T-helper 2 cell treated with Interferon-gamma antibody and Interleukin-4, amounts not matched to agents 5 μg/mL and 100 μg/mL, for 36 hours (primary cell): Measurements from ENCODE around the gene XPO6.

ENCODE experiments used
- DNase-seq: peaks from one replicate; pipeline ENCODE4 v3.0.0; 2021; ENCODE audit warnings: low spot score
- H3K27ac Mint-ChIP-seq: one replicate; pipeline ENCODE4 v1.8.0; 2021; ENCODE audit warnings: mild to moderate bottlenecking, mixed read lengths
- H3K27me3 Mint-ChIP-seq: one replicate; pipeline ENCODE4 v1.8.0; 2021; ENCODE audit warnings: low read depth, mixed read lengths
- H3K36me3 Mint-ChIP-seq: one replicate; pipeline ENCODE4 v1.8.0; 2021; ENCODE audit warnings: low read depth, mixed read lengths
- H3K4me1 Mint-ChIP-seq: one replicate; pipeline ENCODE4 v1.8.0; 2021; ENCODE audit warnings: low read depth, mixed read lengths
- H3K4me3 Mint-ChIP-seq: one replicate; pipeline ENCODE4 v1.8.0; 2022; ENCODE audit warnings: mild to moderate bottlenecking, moderate library complexity, mixed read lengths
- H3K9me3 Mint-ChIP-seq: one replicate; pipeline ENCODE4 v1.8.0; 2021; ENCODE audit warnings: mixed read lengths

The XPO6 gene

GRCh38 chr16:28184625-28185024 lies 27.1 kb downstream of the XPO6 start:
- no peak overlapping the region for H3K4me3 Mint-ChIP-seq

DNA sequence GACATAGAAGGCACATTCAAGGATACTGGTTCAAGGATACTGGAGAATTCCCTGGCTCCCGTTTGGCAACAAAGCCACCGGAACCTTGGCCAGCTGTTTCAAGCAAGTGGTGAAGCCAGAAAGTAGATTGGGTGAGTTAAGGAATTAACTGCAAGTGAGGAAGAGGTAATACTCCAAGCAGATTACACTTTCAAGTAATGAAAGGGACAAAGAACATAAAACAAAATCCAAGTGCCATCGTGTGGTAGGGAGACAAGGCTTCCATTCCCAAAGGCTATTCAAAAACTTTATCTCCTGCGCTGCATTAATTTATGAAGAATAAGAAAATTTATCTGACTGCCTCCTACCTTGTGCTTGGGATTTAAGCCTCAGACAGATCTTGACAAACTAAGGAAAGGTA lies 27.8 kb downstream of the XPO6 start:
- no peaks in the 10 kb centered on the region for H3K27me3 Mint-ChIP-seq
- H3K4me1 Mint-ChIP-seq, result peaks cover 85% of the 10 kb centered on the region
- H3K27ac Mint-ChIP-seq, result peak overlapping the region; percentile 58
- H3K36me3 Mint-ChIP-seq, result peaks cover 71% of the 10 kb centered on the region
- peaks cover 9% of the 10 kb centered on the region for H3K9me3 Mint-ChIP-seq
- no peak overlapping the region for H3K4me3 Mint-ChIP-seq
- DNase-seq, result no peak

More at GRCh38 chr16:28184625-28185024, 27.1 kb downstream of the XPO6 start:
- peaks cover 9% of the 10 kb centered on the region for H3K9me3 Mint-ChIP-seq
- DNase-seq, result no peak
- peaks cover 67% of the 10 kb centered on the region for H3K36me3 Mint-ChIP-seq
- H3K27ac Mint-ChIP-seq, result peak overlapping the region; percentile 46
- no peaks in the 10 kb centered on the region for H3K27me3 Mint-ChIP-seq
- H3K4me1 Mint-ChIP-seq, result peaks cover 88% of the 10 kb centered on the region

DNA sequence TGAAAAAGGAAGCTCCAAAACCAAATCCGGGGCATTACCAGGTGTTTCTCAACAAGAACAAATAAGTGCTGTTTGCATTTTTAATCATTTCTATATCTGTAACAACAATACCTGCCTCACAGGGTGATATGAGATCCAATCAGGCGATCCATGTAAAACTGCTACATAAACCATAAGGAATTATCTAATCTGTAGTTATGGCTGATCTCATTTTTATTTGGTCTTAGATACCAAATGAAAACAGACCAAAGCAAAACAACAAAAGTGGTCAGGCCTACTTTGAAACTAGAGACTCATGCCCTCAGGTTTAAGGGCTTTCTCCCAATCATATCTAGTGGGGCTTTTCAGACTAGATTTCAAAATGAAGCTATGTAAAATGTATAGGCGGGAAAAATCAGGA lies 28.3 kb downstream of the XPO6 start:
- H3K9me3 Mint-ChIP-seq, result peaks cover 9% of the 10 kb centered on the region
- peaks cover 80% of the 10 kb centered on the region for H3K4me1 Mint-ChIP-seq
- peak overlapping the region; percentile 58 for H3K27ac Mint-ChIP-seq
- H3K36me3 Mint-ChIP-seq, result peaks cover 69% of the 10 kb centered on the region
- no peak for DNase-seq
- no peaks in the 10 kb centered on the region for H3K27me3 Mint-ChIP-seq
- no peak overlapping the region for H3K4me3 Mint-ChIP-seq

GRCh38 chr16:28182801-28183200 lies 29.0 kb downstream of the XPO6 start:
- H3K4me1 Mint-ChIP-seq, result peaks cover 75% of the 10 kb centered on the region
- no peak overlapping the region for H3K4me3 Mint-ChIP-seq
- H3K9me3 Mint-ChIP-seq, result peaks cover 9% of the 10 kb centered on the region
- peak overlapping the region; percentile 58 for H3K27ac Mint-ChIP-seq
- H3K36me3 Mint-ChIP-seq, result peaks cover 70% of the 10 kb centered on the region
- H3K27me3 Mint-ChIP-seq, result no peaks in the 10 kb centered on the region
- no peak for DNase-seq

DNA sequence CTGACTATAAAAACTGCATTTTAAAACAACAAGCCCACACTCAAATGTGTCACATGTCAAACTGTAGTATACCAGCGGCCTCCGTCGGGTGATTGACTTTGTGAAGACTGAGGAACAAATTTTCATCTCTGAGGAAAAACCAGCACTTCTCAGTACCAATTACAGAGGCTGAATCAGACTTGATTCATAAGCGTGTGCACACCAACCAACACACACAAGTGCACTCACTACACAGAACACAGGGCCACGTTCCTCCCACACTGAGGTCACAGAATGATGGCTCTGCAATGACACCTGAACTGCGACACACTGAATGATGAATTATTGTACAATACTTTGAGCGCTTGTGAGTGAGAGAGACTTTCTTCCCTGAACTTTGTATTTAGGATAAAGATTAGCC lies 29.6 kb downstream of the XPO6 start:
- Mint-ChIP-seq H3K9me3 (peaks cover 9% of the 10 kb centered on the region), H3K27me3 (no peaks in the 10 kb centered on the region), H3K4me3 (peak overlapping the region; percentile 74), H3K4me1 (peaks cover 72% of the 10 kb centered on the region), H3K27ac (peak overlapping the region; percentile 80), H3K36me3 (peaks cover 69% of the 10 kb centered on the region)
- DNase-seq, result peak; percentile 74

GRCh38 chr16:28181515-28181914 lies 30.2 kb downstream of the XPO6 start:
- no peak for DNase-seq
- Mint-ChIP-seq H3K27me3 (no peaks in the 10 kb centered on the region), H3K9me3 (peaks cover 9% of the 10 kb centered on the region), H3K27ac (peak overlapping the region; percentile 80), H3K4me1 (peaks cover 68% of the 10 kb centered on the region), H3K36me3 (peaks cover 69% of the 10 kb centered on the region), H3K4me3 (peak overlapping the region; percentile 74)

DNA sequence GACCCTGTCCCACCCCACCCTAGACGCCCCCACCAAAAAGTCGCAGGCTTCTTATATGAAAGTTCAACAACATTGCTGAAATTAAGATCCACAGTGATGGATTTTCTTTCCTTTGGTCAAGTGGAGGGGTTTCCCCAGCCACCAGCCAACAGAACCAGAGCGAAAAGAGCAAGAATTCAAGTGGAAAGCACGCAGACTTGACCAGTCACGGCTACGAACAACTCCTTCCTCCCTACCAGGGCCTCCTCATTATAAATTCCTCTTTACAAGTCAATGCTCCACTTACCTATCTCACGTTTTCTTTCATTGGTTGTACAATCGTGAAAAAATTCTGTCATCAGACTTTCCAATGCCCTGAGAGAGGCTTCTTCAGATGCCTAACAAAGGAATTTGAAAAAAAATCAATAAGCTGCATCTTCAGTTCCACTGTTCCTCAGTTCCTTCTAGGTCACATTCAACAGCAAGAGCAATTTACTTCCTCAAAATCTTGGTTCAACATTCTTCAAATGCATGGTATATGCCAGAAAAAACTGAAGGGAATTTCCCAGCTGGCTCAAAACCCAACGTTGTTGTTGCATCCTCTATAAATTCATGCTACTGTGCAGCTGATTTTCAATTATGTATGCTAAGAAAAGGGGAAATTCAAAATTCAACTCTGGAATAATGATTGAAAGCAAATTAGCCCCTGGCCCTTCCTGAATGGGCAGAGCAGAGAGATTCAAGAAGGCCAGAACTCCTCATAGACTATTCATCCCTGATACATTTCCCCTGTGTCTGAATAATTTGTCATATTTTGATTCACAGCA lies 30.9 kb downstream of the XPO6 start:
- H3K4me3 Mint-ChIP-seq, result peak overlapping the region; percentile 74
- no peak for DNase-seq
- H3K36me3 Mint-ChIP-seq, result peaks cover 69% of the 10 kb centered on the region
- H3K27me3 Mint-ChIP-seq, result no peaks in the 10 kb centered on the region
- peaks cover 9% of the 10 kb centered on the region for H3K9me3 Mint-ChIP-seq
- H3K4me1 Mint-ChIP-seq, result peaks cover 63% of the 10 kb centered on the region
- peak overlapping the region; percentile 51 for H3K27ac Mint-ChIP-seq

- H3K27me3 Mint-ChIP-seq, result no peaks in the 10 kb centered on the region
- peaks cover 62% of the 10 kb centered on the region for H3K4me1 Mint-ChIP-seq
- DNase-seq, result no peak
- H3K9me3 Mint-ChIP-seq, result peaks cover 3% of the 10 kb centered on the region
- H3K4me3 Mint-ChIP-seq, result no peak overlapping the region
- peak overlapping the region; percentile 38 for H3K27ac Mint-ChIP-seq
- peaks cover 73% of the 10 kb centered on the region for H3K36me3 Mint-ChIP-seq
Measured at GRCh38 chr16:28179354-28179753, 32.4 kb downstream of the XPO6 start.

DNA sequence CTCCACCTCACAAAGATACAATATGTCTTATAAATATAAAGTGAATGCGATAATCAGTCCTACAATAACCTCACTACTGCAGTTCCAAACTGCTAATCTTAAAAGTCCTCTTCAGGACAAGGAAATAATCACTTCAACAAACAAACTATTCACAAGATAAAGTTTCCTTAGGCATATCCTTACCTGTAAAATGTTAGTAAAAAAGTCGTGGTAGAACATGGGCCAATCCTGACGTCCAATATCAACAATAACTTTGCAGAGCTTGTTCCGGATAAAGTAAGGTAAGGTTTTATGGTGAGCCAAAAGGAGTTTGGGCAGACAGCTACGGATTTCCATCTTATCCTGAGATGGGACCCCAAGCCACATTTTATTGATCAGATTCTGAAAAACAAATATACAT lies 36.0 kb downstream of the XPO6 start:
- Mint-ChIP-seq H3K4me1 (peaks cover 42% of the 10 kb centered on the region), H3K27me3 (no peaks in the 10 kb centered on the region), H3K9me3 (no peaks in the 10 kb centered on the region), H3K4me3 (no peak overlapping the region), H3K36me3 (peaks cover 63% of the 10 kb centered on the region), H3K27ac (peak overlapping the region; percentile 5)
- DNase-seq, result no peak

DNA sequence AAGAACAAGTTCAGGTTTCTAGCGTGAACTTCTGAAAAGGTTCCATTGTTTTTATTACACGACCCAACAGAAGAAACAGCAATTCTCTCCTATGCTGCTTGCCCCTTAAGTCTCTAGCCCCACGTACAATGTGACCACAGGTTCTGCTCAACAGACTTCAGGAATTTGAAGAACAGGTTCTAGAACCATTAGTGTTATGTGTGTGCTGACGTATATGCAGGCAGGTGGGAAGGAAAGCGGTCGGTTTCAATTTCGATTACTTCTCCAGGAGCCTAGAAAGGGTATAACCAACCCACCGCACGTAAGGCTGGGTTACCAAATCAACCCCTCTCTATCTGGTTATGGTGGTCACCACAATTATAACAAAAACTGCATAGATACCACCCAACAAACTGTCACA lies 39.4 kb downstream of the XPO6 start:
- Mint-ChIP-seq H3K36me3 (peaks cover 65% of the 10 kb centered on the region), H3K27me3 (no peaks in the 10 kb centered on the region), H3K4me3 (no peak overlapping the region), H3K27ac (peak overlapping the region; percentile 50), H3K4me1 (peaks cover 49% of the 10 kb centered on the region), H3K9me3 (no peaks in the 10 kb centered on the region)
- DNase-seq, result no peak

DNA sequence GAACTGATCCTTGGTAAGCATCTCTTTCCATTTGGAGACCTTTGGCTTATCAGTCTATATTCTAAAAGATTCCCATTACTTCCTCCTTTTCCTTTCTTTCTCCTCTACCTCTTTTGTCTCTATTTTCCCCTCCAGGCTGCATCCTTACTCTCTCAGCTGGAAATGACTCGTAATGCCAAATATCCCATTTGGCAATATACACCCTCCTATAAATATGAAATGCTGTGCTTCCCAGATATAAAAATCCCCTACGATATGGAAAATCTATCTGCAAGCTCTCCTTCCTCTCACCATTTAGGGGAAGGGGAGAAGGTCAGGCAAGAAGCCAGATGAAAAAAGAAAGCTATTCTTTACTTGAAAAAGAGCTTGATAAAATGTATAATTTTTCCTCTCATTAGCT lies 39.9 kb downstream of the XPO6 start:
- peaks cover 52% of the 10 kb centered on the region for H3K4me1 Mint-ChIP-seq
- no peaks in the 10 kb centered on the region for H3K27me3 Mint-ChIP-seq
- no peaks in the 10 kb centered on the region for H3K9me3 Mint-ChIP-seq
- H3K27ac Mint-ChIP-seq, result no peak overlapping the region
- DNase-seq, result no peak
- peaks cover 66% of the 10 kb centered on the region for H3K36me3 Mint-ChIP-seq
- H3K4me3 Mint-ChIP-seq, result no peak overlapping the region

DNA sequence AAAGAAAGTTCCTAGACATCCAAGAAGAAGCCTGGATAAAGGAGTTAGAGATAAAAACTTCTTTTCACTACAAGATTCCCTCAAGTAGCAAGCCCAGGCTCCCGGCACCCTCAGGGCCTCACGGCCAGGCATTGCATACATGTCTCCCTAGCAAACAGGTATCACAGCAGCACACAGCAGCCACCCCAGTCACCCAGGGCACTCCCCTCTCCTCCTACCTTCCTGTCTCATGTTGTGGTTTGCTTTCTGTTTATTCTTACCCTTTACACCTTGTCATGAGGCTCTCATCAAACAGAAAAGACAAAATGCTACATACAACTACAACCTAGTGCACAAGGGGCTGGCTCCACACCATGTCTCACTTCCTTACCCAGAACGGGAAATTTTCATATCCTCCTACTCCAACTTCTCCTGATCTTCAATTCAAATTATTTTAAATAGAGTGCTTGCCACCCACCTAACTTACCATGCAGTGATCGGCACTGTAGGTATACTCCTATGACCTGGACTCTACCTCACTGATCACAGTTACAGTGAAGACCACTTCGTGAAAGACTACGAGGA lies 42.7 kb downstream of the XPO6 start:
- peak overlapping the region; percentile 43 for H3K4me3 Mint-ChIP-seq
- no peaks in the 10 kb centered on the region for H3K9me3 Mint-ChIP-seq
- peaks cover 65% of the 10 kb centered on the region for H3K36me3 Mint-ChIP-seq
- no peak for DNase-seq
- no peaks in the 10 kb centered on the region for H3K27me3 Mint-ChIP-seq
- peaks cover 56% of the 10 kb centered on the region for H3K4me1 Mint-ChIP-seq
- H3K27ac Mint-ChIP-seq, result peak overlapping the region; percentile 67

DNA sequence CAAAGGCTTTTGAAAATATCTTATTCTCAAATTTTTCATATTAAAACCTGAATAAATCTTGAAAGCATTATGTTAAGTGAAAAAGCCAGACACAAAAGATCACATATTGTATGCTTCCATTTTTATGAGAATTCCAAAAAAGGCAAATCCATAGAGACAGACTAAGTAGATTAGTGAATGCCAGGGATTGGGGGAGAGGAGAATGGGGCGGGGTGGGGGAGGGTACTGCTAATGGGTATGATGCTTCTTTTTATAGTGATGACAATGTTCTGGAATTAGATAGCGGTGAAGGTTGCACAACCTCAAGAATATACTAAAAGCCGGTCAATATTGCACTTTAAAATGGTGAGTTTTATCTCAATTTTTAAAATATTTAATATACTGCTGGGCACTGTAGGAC lies 44.0 kb downstream of the XPO6 start:
- Mint-ChIP-seq H3K36me3 (peaks cover 70% of the 10 kb centered on the region), H3K27me3 (no peaks in the 10 kb centered on the region), H3K27ac (no peak overlapping the region), H3K4me3 (no peak overlapping the region), H3K9me3 (no peaks in the 10 kb centered on the region), H3K4me1 (peaks cover 65% of the 10 kb centered on the region)
- DNase-seq, result no peak

DNA sequence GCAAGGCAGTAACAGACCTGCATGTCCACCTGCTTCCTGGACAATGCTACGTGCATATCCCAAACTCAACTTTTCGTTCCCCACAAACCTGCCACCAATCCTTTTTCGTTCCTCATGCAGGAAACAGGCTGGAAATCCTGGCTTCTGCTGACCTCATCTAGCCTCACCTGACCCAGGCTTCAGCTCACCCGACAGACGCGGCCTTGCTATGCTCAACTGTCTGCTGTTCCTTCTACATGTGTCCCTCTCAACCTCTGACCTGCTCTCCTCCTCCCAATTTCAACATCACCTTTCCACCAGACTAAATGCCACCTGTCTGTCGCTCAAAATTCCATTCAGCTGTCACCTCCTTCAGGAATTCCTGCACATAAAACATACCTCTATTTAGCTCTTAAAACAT lies 44.5 kb downstream of the XPO6 start:
- peaks cover 63% of the 10 kb centered on the region for H3K4me1 Mint-ChIP-seq
- H3K9me3 Mint-ChIP-seq, result no peaks in the 10 kb centered on the region
- no peaks in the 10 kb centered on the region for H3K27me3 Mint-ChIP-seq
- H3K4me3 Mint-ChIP-seq, result no peak overlapping the region
- no peak for DNase-seq
- H3K27ac Mint-ChIP-seq, result peak overlapping the region; percentile 72
- H3K36me3 Mint-ChIP-seq, result peaks cover 68% of the 10 kb centered on the region
